Activated CD8-positive, alpha-beta memory T cell treated with anti-CD3 and anti-CD28 coated beads for 4 hours (primary cell): Measurements from ENCODE around the gene MAPRE3.
A peak's percentile ranks its signal among the peaks of the same experiment; 100 is the strongest.

Source experiments
- DNase-seq, 2 donors: peaks; one replicate each; pipeline ENCODE4 v3.0.0-alpha.2; 2020; ENCODE audit warnings: low read depth in 2 of 2

MAPRE3 gene

DNA sequence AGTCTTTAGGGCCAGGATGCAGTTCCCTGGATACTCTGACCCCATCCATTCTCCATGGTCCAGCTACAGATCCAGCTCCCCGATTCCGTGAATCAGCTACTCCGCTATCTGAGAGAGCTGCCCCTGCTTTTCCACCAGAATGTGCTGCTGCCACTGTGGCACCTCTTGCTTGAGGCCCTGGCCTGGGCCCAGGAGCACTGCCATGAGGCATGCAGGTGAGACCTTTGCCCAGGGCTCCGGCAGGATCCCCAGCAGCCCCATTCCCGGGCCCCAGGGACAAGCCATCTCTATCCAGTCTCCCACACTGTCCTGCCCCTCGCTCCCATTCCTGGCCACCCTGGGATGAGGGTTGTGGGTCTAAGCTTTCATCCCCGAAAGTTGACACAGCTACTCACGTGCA lies 69.8 kb downstream of the MAPRE3 start:
- no peak for DNase-seq

DNA sequence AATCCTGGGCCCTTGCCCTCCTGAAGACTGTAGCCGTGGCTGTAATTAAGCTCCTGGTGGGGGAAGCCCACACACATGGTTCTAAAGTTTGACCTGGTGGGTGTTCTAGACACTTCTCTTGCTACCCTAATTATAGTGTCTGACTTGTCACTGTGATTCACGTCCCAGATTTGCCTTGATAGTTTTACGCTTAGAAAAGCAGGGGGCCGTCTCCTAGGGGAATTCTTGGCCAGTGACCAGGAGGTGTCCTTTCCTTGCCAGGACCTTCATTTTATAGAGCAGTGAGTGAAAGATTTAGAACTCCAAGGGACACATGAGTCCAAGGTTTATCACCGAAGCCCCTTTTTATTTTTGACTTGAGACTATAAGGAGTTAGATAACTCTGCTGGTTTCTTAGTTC lies 71.3 kb downstream of the MAPRE3 start:
- no peak for DNase-seq

DNA sequence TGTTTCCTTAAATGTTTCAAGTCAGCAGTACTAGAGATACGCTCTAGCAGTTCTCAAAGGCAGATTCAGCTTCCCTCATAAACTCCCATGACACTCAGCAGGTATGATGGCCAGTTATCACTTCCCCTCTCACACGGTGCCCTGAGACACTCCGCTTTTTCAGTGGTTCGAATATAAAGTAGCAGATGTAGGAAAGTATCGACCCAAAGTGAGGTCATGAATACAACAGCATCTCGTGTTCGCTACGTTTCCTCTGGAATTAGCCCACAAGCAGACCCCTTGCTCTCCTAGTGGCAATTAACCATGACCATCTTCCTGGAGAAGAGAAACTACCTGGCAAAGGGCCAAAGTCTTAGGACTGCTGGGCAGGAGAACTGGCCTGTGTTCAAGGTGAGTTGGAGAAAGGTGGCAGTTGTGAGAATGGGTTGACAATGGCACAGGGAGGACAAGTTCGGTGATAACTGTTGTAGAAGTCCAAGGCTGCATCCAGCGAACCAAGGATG lies 71.8 kb downstream of the MAPRE3 start:
- no peak for DNase-seq

DNA sequence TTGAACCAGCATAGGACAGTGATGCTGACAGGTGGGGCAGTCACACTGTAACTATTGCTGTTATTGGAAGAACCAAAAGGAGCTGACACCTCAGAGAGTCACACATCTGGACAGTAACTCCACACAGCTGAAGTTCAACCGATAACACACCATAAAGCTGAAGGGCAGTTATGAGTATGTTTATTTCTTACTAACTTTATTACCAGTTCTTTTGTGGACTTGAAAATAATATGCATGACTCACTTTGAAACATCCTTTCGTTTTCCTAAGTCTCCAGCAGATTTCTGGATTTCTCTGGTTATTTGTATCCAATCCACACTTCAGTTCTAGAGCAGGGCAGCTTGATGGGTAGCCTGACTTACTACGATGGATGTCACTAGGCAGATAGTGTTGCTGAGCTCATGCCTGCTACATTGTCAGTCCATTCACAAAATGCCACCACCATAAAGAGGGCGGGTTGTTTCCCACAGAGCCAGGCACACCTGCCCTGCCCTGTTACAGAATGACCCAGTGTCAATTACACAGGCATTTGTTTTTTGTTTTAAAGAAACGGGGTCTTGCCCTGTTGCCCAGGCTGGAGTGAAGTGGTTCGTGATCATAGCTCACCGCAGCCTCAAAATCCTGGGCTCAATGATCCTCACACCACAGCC lies 72.7 kb downstream of the MAPRE3 start:
- no peak for DNase-seq

DNA sequence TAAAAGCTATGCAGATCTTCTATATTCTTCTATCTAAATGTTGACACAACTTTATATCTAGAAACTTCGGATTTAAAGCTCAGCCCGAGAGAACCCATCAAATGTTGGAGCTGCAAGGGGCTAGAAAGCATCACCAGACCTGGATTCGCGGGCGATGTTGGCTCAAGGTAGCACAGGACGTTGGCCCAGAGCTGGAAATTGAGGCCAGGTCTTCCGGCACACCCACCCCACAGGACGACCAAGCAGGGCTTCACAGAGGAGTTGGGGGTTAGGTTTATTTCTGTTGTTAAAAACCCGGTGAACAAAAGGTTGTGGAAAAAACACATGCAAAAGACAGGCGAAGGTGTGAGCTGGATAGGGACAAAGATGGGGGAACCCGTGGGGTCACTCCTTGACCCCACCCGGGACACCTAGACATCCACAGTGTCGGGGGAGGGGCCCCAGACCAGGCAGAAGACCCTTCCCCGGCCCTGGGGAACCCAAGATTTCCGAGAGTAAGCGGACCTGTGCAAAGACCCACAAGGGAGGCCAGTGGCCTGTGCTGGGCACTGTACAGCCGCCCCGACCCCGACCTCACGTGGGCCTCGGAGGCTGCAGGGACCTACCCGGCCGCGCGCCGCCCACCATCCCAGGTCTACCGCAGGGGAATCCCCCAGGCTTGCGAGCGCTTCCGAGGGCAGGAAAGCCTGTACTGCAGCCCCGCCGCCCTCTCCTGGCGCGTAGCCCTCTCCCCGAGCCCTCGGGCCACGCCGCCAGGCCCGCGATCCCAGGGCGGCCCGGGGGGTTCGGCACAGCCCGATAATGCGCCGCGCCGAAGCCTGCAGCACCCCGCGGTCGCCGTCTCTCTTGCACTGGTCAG lies 79.2 kb downstream of the MAPRE3 start:
- peak; percentile 50 to 51 for DNase-seq

DNA sequence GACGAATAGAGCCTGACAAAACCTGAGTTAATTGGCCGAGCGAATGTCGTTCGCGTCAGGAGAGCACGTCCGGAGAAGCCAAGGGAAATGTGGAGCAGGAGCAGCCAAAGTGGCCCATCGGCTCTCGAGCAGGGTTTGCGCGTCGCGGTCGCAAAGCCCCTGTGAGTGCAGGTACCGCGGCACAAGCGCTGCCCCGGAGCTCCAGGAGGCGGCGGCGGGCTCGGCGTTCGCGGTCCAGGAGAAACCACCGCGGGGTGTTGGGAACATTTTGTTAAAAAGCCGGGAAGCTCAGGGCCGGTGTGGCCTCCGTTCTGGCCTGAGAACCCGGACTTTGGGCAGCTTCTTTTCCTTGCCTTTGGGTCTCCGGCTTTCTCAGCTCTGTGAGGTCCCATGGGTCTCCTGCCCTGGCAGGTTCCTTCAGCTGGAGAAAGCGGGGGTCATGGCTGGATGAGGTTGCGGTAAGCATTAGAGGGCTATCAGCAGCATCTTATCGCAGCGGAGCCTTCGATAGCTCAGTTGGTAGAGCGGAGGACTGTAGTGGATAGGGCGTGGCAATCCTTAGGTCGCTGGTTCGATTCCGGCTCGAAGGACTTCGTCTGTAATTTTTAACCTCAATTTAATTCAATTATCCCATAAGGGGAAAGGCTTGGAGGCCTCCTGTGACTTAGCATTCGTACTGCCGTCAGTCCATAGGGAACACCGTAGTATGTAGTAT lies 80.0 kb downstream of the MAPRE3 start:
- peak; percentile 78 to 86 for DNase-seq

DNA sequence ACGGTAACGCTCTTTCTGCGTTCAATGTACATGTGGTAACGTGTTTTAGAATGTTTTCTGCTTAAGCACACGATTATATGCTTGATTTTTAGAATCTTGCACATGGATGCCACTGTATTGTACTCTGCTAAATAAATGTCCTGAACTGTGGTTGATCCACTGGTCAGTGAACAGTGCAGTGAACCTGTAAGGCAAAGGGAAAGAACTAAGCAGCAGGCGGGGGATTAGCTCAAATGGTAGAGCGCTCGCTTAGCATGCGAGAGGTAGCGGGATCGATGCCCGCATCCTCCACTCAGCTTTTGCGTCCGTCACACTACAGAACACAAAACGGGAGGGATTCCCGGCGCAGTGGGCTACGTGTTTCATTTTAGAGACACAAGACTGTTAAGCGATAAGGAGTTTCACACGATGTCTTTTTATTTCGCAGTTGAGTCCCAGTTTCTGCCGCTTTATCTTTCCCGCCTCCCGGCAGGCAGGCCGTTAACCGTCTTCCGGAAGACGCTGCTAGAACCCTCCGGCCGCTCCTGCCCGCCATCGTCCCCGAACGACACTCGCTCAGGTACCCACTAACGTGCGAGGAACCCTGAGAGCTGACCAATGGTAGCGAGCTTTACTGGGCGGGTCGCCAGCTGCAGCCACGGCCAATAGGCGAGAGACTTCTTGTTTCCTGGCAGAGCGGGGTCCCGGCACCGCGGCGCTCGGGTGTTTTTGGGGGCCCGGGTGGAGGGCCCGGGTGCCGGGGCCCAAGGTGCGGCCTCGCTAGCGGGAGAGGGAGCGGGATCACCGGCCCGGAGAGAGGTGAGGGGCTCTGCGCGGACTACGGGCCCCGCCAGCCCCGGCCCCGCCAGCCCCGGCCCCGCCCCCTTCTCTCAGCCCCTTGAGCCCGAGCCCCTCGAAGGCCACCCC lies 80.8 kb downstream of the MAPRE3 start, which contains the start of gene AGBL5:
Gene AGBL5, plus strand, starts transcription at position 673 of the 906 bp plus-strand sequence. CDS start 1,291 bp downstream, outside the sequence.
- DNase-seq, result peak; percentile 92 to 93

DNA sequence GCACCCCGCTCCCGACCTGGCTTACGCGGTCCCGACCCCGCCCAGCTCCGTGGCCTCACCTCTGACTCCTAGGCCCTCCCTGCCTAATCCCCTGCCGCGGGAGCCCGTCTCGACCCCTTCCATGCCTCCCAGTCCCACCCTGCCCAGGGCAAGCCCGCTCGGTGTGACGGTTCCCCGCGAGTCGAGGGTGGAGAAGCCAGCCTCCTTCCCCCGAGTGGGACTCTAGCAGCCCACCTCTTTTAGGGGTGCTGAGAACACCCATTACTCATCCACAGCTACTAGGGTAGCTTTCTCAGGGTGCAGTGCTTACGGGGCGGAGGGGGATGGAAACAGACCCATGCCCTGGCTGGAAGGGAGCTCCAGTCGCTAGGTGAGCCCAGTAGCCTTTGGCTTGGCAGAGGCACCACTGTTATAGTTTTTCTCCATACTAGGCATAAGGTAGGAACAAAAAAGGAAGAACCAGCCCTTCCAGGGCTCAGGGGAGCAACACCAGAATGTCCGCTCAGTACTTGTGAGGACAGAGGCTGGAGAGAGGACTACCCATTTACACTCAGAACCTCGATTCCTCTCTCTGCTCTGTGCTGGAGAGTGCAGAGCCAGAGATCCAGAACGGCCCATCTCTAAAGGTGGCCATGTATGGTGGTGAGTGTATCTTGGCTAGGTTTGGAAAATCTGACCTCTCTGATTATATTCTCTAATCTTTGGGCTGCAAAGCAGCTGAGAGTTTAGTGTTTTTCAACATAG lies 81.6 kb downstream of the MAPRE3 start:
- DNase-seq, result peak in 1 of 2 donors; percentile 16

DNA sequence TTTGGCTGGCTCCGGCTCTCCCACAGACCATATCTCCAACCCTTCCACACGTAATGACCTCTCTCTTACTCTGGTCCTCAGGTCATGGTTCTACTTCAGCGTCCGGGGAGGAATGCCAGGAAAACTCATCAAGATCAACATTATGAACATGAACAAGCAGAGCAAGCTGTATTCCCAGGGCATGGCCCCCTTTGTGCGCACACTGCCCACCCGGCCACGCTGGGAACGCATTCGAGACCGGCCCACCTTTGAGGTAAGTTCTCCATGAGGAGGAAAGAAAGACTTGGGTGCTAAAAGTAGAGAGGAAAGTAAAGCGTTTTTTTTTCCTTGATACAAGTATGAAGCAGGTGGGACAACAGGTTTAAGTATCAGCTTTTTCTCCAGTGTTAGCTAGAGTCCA lies 82.9 kb downstream of the MAPRE3 start:
- no peak for DNase-seq

DNA sequence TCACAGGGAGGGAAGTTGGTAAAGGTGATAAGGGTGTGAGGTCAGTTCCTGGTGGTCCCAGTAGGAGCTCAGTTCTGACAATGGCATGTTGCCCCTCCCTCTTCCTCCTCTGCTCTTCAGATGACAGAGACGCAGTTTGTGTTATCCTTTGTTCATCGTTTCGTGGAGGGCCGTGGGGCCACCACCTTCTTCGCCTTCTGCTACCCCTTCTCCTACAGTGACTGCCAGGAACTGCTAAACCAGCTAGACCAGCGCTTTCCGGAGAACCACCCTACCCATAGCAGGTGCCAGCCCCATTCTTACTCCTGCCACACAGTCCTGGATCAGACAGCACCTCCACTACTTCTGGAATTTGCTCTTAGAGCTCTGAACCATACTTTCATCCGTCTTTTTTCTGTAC lies 83.3 kb downstream of the MAPRE3 start:
- DNase-seq, result no peak

DNA sequence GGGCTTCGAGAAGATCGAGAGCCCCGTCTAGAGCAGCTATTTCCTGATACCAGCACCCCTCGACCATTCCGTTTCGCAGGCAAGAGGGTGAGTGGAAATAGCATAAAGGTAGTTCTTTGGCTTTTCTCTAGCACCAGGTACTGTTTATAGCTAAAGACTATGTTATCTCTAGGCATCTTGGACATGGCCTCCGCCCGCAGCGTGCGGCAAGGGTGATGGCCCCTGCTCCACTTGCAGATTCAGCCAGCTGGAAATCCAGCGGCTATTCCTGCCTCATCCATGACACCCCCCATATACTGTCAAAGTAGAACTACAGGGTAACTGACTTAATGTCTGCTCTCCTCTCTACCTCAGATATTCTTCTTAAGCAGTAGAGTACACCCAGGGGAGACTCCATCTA lies 84.3 kb downstream of the MAPRE3 start:
- DNase-seq, result no peak

DNA sequence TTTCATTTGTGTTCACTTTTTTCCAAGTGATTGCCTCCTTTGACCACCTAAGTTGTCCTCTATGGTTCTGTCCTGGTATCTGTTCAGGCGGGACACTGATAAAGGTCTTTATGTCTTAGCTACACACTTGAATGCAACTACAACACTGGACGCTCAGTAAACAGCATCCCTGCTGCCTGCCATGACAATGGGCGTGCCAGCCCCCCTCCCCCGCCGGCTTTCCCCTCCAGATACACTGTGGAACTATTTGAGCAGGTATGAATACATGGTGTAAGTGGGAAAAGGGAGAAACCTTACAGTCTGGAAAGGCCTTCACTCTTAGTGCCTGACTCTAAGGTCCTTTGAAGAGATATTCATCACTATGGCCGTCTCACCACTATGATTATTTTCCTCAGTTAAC lies 86.7 kb downstream of the MAPRE3 start:
- no peak for DNase-seq

DNA sequence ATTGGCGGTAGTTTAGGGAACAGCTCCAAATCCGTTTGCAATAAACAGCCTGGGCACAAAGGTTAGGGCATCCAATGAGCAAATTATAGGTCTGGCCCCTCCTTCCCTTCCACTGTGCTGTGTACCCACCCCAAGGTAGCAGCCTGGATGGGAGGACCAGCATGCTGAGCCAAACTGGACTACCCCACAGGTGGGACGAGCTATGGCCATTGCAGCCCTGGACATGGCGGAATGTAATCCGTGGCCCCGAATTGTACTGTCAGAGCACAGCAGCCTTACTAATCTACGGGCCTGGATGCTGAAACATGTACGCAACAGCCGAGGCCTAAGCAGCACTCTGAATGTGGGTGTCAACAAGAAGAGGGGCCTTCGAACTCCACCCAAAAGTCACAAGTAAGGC lies 87.8 kb downstream of the MAPRE3 start:
- DNase-seq, result no peak

DNA sequence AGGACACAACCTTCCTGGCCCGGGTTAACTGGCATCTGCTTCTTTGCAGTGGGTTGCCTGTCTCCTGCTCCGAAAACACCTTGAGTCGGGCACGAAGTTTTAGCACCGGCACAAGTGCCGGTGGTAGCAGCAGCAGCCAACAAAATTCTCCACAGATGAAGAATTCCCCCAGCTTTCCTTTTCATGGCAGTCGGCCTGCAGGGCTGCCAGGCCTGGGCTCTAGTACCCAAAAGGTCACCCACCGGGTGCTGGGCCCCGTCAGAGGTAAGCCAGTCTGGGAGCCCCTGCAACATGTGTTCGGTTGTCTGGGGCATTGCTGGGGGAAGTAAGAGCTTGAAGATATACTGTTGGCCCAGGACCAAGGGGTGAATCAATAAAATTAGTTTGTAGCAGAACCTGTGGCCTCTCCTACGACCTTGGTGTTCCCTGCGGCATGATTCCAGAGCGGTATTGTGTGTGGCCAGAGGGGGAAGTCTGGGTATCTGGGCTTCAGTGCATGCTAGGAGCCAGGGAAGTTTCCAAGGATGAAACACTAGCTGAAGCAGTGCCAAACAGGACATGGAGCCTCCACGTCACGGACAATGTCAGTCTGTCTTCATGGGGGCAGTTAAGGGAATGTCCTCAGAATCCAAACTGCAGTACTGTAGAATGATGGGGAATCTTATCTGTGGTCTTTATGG lies 88.8 kb downstream of the MAPRE3 start:
- DNase-seq, result no peak

DNA sequence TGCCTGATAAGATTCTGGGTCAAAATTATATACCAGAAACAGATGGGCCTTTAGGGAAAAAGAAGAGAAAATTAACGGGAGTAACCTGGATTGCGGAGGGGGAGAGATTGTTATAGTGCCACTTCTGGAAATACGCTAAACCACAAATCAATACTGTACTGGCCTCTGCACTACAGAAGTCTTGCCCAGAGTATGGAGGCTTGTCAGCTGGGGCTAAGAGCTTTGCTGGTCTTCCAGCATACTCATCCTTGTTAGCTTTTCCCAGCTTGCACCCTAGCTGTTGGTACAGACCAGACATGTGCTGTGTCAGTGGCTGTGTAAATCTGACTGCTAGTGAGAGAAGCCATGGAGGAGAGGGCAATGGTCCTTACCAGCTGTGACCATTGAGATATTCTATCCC lies 89.9 kb downstream of the MAPRE3 start:
- DNase-seq, result no peak

DNA sequence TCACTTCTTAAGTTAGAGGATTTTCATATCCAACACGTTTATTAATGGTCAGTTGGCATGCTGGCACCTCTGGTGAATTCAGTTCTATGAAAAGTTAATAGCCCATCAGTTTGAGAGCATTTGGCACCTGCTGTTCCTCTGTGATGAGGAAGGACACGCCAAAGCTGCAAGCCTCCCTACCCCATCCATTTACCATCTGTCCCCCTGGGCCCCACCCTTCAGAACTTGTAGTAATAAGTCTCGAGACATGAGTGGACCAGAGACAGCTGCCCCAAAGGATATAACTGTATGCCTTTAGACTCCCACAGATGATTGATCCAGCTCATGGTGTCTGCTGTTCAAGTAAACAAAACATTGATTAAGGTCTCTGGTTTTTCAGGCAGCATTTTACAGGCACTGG lies 94.7 kb downstream of the MAPRE3 start:
- no peak for DNase-seq

DNA sequence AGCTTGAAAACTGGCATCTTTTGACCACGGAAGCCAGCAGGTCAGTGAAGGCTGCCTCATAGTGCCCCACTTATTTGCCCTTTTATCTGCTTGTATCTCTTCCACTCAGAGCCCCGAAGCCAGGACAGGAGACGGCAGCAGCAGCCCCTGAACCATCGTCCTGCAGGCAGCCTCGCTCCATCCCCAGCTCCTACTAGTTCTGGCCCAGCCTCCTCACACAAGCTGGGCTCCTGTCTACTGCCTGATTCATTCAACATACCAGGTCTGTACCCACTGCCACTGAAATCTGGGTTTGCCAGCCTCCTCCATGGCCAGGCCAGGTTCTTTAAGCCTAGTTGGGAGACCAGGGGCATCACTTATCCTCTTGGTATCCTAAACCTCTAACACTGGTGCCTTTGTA lies 96.9 kb downstream of the MAPRE3 start:
- no peak for DNase-seq

DNA sequence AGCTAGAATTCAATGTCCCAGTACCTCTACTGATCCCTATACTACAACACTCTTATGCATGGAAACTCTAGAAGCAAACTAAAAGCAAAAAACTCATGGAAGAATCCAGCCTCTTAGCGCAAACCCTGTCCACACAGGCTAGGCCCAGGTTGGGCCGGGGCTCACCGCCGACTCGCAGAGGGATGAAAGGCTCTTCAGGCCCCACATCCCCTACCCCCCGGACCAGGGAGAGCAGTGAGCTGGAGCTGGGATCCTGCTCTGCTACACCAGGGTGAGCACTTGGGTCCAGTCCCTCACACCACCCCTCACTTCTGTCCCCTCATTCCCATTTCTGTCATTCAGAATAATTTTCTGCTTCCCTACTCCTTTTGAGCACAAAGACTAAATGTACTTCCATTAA lies 99.0 kb downstream of the MAPRE3 start:
- DNase-seq, result no peak

DNA sequence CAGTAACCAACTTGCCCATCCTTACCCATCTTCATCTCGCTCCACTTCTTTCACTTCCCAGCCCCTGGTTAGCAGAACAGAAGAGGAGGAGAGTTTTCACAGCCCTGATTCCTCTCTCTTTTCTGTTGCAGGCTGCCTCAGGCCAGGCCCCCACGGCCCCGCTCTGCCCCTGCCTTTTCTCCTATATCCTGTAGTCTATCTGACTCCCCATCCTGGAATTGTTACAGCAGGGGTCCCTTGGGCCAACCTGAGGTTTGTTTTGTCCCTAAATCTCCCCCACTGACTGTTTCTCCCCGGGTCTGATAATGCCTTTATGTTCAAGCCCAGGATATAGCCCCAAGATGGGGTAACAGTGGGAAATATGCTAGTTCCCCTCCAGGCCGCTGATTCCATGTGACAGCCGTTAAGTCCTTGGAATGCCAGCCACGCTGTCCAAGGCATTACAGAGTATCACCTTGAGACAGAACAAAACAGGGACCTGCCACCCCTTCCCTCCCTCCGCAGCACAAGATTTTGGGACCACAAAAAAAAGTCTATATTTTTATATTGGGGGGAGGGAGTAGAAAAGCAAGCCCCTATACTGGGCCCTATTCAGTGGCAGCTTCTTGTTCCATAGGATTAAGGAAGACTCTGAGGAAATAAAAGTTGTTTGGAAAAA lies 99.7 kb downstream of the MAPRE3 start:
- DNase-seq, result no peak
